AG09309 (cell line): Measurements from ENCODE around the gene CLCN6.

ENCODE experiments used
- DNase-seq: peaks from one replicate; pipeline ENCODE4 v3.0.0-alpha.2; 2010; ENCODE audit warnings: low read depth
- H3K4me3 ChIP-seq: 2 replicates; pipeline ENCODE4 v1.5.1; 2011; ENCODE audit warnings: mild to moderate bottlenecking, low read depth, low read length, moderate library complexity; ENCODE audit not compliant: control insufficient read depth
- CTCF ChIP-seq: IDR thresholded peaks from 2 replicates; pipeline ENCODE4 v1.5.1; 2011; ENCODE audit warnings: mild to moderate bottlenecking, low read depth, low read length, inconsistent platforms; ENCODE audit not compliant: insufficient read depth, control insufficient read depth; ENCODE audit errors: missing control alignments

CLCN6 gene

GRCh38 chr1:11835441-11836225 lies 29.6 kb downstream of the CLCN6 start:
- no peak overlapping the region for H3K4me3 ChIP-seq
- TF ChIP-seq CTCF = no peak
- no peak for DNase-seq

GRCh38 chr1:11836955-11837766 lies 31.2 kb downstream of the CLCN6 start:
- no peak overlapping the region for H3K4me3 ChIP-seq
- no peak for DNase-seq
- no peak for TF ChIP-seq CTCF

- no peak for TF ChIP-seq CTCF
- no peak overlapping the region for H3K4me3 ChIP-seq
- DNase-seq = no peak
Observed at GRCh38 chr1:11837767-11838348, 31.9 kb downstream of the CLCN6 start.

GRCh38 chr1:11838349-11839272 lies 32.6 kb downstream of the CLCN6 start:
- DNase-seq = no peak
- TF ChIP-seq CTCF = peak; percentile 99
- H3K4me3 ChIP-seq = no peak overlapping the region

- no peak for DNase-seq
- no peak overlapping the region for H3K4me3 ChIP-seq
- no peak for TF ChIP-seq CTCF
Observed at GRCh38 chr1:11839727-11840705, 34.0 kb downstream of the CLCN6 start.
